NB4 (cell line): ENCODE measurements around the gene UFD1.

Source experiments
- POLR2A ChIP-seq: IDR thresholded peaks from 2 replicates; pipeline ENCODE4 v1.6.1; 2011; ENCODE audit warnings: mild to moderate bottlenecking; ENCODE audit not compliant: insufficient read length; ENCODE audit errors: extremely low read depth
- TF ChIP-seq, protein P1 (sequence below): IDR thresholded peaks from one replicate; pipeline ENCODE4 v1.5.1; 2012; ENCODE audit warnings: low read depth, low read length
- TF ChIP-seq, protein P2 (sequence below): IDR thresholded peaks from 2 replicates; pipeline ENCODE4 v1.6.1; 2011; ENCODE audit warnings: low read depth, low read length

DNA sequence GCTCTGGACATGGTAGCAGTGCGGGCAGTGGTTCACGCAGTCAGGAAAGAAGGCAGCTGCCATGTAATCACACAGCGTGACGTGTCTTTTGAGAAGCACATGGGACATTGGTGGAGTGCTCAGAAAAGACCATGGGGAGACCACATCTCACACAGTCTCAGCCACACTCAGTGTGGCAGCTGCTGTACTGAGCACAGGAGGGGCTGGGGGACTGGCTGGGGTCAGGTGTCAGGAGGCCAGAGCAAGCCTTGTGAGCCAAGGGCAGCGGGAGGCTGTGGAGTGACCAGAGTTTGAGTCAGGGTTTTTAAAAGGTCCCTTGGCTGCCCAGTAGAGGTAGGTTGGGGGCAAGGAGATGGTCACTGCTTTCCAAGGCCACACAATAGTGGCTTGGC is 26.7 kb upstream of the UFD1 start:
- TF ChIP-seq, protein P1, sequence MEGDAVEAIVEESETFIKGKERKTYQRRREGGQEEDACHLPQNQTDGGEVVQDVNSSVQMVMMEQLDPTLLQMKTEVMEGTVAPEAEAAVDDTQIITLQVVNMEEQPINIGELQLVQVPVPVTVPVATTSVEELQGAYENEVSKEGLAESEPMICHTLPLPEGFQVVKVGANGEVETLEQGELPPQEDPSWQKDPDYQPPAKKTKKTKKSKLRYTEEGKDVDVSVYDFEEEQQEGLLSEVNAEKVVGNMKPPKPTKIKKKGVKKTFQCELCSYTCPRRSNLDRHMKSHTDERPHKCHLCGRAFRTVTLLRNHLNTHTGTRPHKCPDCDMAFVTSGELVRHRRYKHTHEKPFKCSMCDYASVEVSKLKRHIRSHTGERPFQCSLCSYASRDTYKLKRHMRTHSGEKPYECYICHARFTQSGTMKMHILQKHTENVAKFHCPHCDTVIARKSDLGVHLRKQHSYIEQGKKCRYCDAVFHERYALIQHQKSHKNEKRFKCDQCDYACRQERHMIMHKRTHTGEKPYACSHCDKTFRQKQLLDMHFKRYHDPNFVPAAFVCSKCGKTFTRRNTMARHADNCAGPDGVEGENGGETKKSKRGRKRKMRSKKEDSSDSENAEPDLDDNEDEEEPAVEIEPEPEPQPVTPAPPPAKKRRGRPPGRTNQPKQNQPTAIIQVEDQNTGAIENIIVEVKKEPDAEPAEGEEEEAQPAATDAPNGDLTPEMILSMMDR, result no peak
- TF ChIP-seq POLR2A, result no peak
- TF ChIP-seq, protein P2, sequence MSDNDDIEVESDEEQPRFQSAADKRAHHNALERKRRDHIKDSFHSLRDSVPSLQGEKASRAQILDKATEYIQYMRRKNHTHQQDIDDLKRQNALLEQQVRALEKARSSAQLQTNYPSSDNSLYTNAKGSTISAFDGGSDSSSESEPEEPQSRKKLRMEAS, result no peak
